DOHH2 (cell line): Measurements from ENCODE around the gene KRT80.

Experiments
- H3F3A ChIP-seq: fragments of 200-600 bp; sonication (generic), shearing (Covaris generic); 2 replicates; pipeline ENCODE4 v1.6.0; 2016; ENCODE audit warnings: antibody characterized with exemption, mild to moderate bottlenecking; ENCODE audit not compliant: control insufficient read depth, insufficient read depth
- H3K27ac ChIP-seq: fragments of 200-600 bp; sonication (generic); 2 replicates; pipeline ENCODE4 v1.5.1; 2014; ENCODE audit warnings: low read depth, mild to moderate bottlenecking, low read length, moderate library complexity
- H3K27me3 ChIP-seq: fragments of 200-600 bp; sonication (generic); 2 replicates; pipeline ENCODE4 v1.6.1; 2014; ENCODE audit warnings: mild to moderate bottlenecking, low read length, mixed read lengths; ENCODE audit not compliant: control insufficient read depth
- H3K36me3 ChIP-seq: fragments of 200-600 bp; sonication (generic); 2 replicates; pipeline ENCODE4 v1.6.1; 2014; ENCODE audit warnings: mild to moderate bottlenecking, low read length, moderate library complexity, mixed read lengths; ENCODE audit not compliant: control insufficient read depth
- H3K4me1 ChIP-seq: fragments of 200-600 bp; sonication (generic); 2 replicates; pipeline ENCODE4 v1.6.1; 2014; ENCODE audit warnings: mild to moderate bottlenecking, low read length, mixed read lengths; ENCODE audit not compliant: control insufficient read depth
- H3K4me2 ChIP-seq: fragments of 200-600 bp; sonication (generic); 2 replicates; pipeline ENCODE4 v1.6.0; 2014; ENCODE audit warnings: mild to moderate bottlenecking, low read length, moderate library complexity
- H3K4me3 ChIP-seq: fragments of 200-600 bp; sonication (generic); 2 replicates; pipeline ENCODE4 v1.5.1; 2014; ENCODE audit warnings: mild to moderate bottlenecking, low read length, mixed read lengths
- H3K79me2 ChIP-seq: fragments of 200-600 bp; sonication (generic); 2 replicates; pipeline ENCODE4 v1.6.1; 2014; ENCODE audit warnings: mild to moderate bottlenecking, low read length, mixed read lengths; ENCODE audit not compliant: control insufficient read depth
- H3K9me2 ChIP-seq: fragments of 200-600 bp; sonication (generic); replicated peaks from 2 replicates; pipeline ENCODE4 v1.6.1; 2014; ENCODE audit warnings: mild to moderate bottlenecking, low read length, mixed read lengths; ENCODE audit not compliant: control insufficient read depth
- H3K9me3 ChIP-seq: fragments of 200-600 bp; sonication (generic); 2 replicates; pipeline ENCODE4 v1.6.1; 2014; ENCODE audit warnings: antibody characterized with exemption, low read length, mixed read lengths; ENCODE audit not compliant: control insufficient read depth, insufficient read depth
- H4K20me1 ChIP-seq: fragments of 200-600 bp; sonication (generic); 2 replicates; pipeline ENCODE4 v1.6.0; 2014; ENCODE audit warnings: low read depth, mild to moderate bottlenecking, antibody characterized with exemption, low read length, moderate library complexity; ENCODE audit not compliant: control insufficient read depth, insufficient read depth
- EZH2phosphoT487 ChIP-seq: fragments of 200-600 bp; sonication (generic); IDR thresholded peaks from 2 replicates; pipeline ENCODE4 v1.6.1; 2017; ENCODE audit warnings: borderline replicate concordance, mild to moderate bottlenecking, antibody characterized with exemption, low read length, moderate library complexity, mixed read lengths
- TF ChIP-seq, protein P1 (sequence below): fragments of 200-600 bp; sonication (generic); IDR thresholded peaks from one replicate; pipeline ENCODE4 v1.5.1; 2014; ENCODE audit warnings: antibody characterized with exemption, mild to moderate bottlenecking, low read depth, low read length; ENCODE audit not compliant: poor library complexity, severe bottlenecking

KRT80 gene

DNA sequence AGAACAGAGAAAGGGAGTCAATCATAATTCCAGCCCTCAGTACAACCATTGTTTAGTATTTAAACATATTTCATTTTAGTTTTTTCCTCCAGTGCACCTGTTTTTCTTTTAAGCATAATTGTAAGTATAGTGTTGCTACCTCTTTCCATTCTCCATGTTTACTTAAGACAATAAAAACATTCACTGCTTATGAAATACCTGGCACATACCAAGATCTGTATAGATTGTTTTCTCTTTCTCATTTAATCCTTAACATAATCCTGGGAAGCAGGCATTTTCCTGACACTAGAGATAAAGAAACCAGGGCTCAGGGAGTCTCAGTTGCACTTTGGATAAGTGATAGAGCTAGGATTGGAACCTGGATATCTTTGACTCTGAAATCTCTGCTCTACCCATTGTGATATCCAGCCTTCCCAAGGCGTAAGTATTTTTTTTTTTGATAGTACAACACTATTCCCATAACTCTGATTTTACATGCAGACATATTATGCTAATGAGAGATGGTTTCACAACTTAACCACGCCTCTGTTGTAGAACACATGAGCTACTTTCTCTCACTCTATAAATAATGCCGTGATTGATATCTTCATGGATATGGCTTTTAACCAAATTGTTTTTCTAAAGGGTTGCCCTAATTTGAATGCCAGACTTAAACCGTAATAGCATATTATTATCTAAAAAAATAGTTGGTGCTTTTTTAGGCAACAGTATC, 29.4 kb upstream of the KRT80 start:
- Histone ChIP-seq H3K27ac (no peak overlapping the region), H3K36me3 (no peaks in the 10 kb centered on the region), H4K20me1 (no peaks in the 10 kb centered on the region), H3K27me3 (peaks cover 26% of the 10 kb centered on the region), H3K79me2 (no peaks in the 10 kb centered on the region), H3K9me2 (no peaks in the 10 kb centered on the region), H3F3A (no peaks in the 10 kb centered on the region), H3K4me2 (no peak overlapping the region), H3K9me3 (no peaks in the 10 kb centered on the region), H3K4me3 (no peak overlapping the region), H3K4me1 (no peaks in the 10 kb centered on the region)
- TF ChIP-seq, protein P1, sequence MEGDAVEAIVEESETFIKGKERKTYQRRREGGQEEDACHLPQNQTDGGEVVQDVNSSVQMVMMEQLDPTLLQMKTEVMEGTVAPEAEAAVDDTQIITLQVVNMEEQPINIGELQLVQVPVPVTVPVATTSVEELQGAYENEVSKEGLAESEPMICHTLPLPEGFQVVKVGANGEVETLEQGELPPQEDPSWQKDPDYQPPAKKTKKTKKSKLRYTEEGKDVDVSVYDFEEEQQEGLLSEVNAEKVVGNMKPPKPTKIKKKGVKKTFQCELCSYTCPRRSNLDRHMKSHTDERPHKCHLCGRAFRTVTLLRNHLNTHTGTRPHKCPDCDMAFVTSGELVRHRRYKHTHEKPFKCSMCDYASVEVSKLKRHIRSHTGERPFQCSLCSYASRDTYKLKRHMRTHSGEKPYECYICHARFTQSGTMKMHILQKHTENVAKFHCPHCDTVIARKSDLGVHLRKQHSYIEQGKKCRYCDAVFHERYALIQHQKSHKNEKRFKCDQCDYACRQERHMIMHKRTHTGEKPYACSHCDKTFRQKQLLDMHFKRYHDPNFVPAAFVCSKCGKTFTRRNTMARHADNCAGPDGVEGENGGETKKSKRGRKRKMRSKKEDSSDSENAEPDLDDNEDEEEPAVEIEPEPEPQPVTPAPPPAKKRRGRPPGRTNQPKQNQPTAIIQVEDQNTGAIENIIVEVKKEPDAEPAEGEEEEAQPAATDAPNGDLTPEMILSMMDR, result no peak
- no peak for TF ChIP-seq EZH2phosphoT487

DNA sequence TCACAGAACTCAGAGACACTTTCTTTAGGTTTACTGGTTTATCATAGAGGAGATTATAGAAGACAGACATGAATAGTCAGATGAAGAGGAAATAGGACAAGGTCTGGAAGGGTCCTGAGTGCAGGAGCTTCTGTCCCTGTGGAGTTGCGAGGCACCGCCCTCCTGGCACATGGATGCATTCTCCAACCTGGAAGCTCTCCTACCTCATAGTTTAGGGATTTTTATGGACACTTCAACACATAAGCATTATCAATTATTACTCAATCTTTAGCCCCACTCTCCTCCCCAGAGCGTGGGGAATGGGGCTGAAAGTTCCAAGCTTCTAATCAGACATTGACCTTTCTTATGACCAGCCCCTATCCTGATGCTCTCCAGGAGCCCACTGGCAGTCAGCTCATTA, 28.7 kb upstream of the KRT80 start:
- Histone ChIP-seq H3K27me3 (peaks cover 26% of the 10 kb centered on the region), H4K20me1 (no peaks in the 10 kb centered on the region), H3K4me2 (no peak overlapping the region), H3K4me1 (no peaks in the 10 kb centered on the region), H3F3A (no peaks in the 10 kb centered on the region), H3K9me2 (no peaks in the 10 kb centered on the region), H3K36me3 (no peaks in the 10 kb centered on the region), H3K79me2 (no peaks in the 10 kb centered on the region), H3K9me3 (no peaks in the 10 kb centered on the region), H3K4me3 (no peak overlapping the region), H3K27ac (no peak overlapping the region)
- TF ChIP-seq EZH2phosphoT487, result no peak
- TF ChIP-seq, protein P1, result no peak

DNA sequence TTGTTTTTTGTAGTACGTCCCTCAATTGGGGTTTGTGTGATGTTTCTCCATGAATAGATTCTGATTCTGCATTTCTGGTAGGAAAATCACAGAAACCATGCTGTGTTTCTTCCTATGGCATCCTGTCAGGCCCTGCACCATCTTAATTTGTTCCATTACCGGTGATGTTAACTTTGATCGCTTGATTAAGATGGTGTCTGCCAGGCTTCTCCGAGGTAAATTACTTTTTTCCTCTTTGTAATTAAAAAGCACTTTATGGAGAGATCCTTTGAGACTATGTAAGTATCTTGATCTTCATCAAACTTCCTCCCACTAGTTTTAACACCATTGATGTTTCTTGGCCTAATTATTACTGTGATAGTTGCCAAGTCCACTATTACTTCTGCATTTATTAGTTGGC, 26.2 kb upstream of the KRT80 start:
- Histone ChIP-seq H3F3A (no peaks in the 10 kb centered on the region), H3K9me3 (no peaks in the 10 kb centered on the region), H3K9me2 (no peaks in the 10 kb centered on the region), H3K4me3 (no peak overlapping the region), H3K36me3 (no peaks in the 10 kb centered on the region), H4K20me1 (peaks cover 3% of the 10 kb centered on the region; the same call in 1 of the 2 replicates), H3K79me2 (no peaks in the 10 kb centered on the region), H3K27me3 (peaks cover 14% of the 10 kb centered on the region), H3K4me1 (no peaks in the 10 kb centered on the region), H3K27ac (no peak overlapping the region), H3K4me2 (no peak overlapping the region)
- no peak for TF ChIP-seq EZH2phosphoT487
- TF ChIP-seq, protein P1, result no peak
